GM19372 (cell line): Measurements from ENCODE around the gene HNRNPCL4.
"Not testable (repeated sequence)": the region's sequence is repeated elsewhere in the genome, so short reads cannot be mapped to it uniquely, and the experiment has no call there.

Experiments used
- ATAC-seq: cut with Tn5 transposase; IDR thresholded peaks from one replicate; pipeline ENCODE4 v1.9.1; 2021; ENCODE audit warnings: mild to moderate bottlenecking, low read depth, moderate library complexity; ENCODE audit not compliant: unreplicated experiment

HNRNPCL4 gene

GRCh38 chr1:13165531-13165930 is at the start of gene HNRNPCL4:
TSS of gene HNRNPCL4 (minus strand) at chr1:13165631. CDS start at chr1:13165467, 164 bp downstream.
- not testable (repeated sequence) for ATAC-seq

GRCh38 chr1:13208712-13209111 is 43.3 kb upstream of the HNRNPCL4 start:
- ATAC-seq = not testable (repeated sequence)

DNA sequence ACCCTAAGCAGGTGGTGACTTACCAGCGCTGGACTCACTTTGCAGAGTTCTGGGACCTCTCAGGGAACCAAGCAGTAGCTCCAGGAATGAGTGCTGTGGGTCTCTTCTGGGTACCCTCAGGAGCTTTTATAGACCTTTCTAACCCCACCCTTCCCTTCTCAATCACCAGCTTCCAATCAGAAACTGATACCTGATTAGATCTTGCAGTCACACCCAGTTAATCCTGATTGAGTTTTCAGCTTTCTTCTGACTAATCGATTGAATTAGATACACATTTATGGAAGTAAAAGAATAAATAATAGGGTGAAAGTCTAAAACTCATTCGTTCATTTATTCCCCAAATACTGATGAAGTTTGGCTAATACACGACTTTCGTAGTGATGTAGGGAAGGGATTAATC is 35.9 kb upstream of the HNRNPCL4 start, which contains the start of gene PRAMEF13:
TSS of gene PRAMEF13 (minus strand) at position 101 of the 400 bp plus-strand sequence. CDS start 1,820 bp downstream, outside the sequence.
- not testable (repeated sequence) for ATAC-seq

DNA sequence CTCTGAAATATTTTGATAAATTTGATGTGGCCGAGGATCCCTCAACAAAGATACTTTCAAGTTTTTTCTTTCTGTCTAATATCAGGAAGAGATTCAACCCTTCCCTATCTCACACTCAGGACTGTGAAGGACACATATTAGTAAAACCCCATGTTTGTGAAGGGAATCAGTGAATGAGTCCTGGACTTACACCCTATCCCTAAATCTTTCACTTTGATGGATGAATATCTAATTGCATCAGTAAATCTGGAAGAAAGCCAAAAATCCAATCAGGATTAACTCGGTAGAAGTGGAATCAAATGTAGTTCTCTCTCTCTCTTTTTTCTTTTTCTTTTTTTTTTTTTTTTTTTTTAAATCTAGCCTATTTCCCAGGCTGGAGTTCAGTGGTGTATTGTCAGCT is 6.1 kb upstream of the HNRNPCL4 start, which contains the start of gene PRAMEF9:
TSS of gene PRAMEF9 (plus strand) at position 301 of the 400 bp plus-strand sequence. CDS start 3,433 bp downstream, outside the sequence.
- ATAC-seq = not testable (repeated sequence)

DNA sequence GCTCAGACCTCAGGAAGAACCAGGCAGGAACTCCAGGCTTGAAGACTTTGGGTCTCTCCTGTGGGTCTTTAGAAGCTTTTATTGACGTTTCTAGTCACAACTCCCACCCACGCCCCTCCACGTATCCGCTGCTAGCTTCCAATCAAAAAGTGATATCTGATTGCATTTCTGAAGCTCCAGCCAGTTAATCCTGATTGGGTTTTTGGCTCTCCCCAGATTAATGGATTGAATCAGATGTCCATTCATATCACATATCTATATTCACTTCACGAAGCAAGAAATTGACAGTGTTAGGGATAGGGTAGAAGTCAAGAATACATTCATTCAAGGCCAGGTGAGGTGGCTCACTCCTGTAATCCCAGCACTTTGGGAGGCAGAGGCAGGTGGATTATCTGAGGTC is 9.5 kb downstream of the HNRNPCL4 start, which contains the start of gene PRAMEF26:
TSS of gene PRAMEF26 (minus strand) at position 101 of the 400 bp plus-strand sequence. CDS start 2,914 bp downstream, outside the sequence.
- ATAC-seq = not testable (repeated sequence)

DNA sequence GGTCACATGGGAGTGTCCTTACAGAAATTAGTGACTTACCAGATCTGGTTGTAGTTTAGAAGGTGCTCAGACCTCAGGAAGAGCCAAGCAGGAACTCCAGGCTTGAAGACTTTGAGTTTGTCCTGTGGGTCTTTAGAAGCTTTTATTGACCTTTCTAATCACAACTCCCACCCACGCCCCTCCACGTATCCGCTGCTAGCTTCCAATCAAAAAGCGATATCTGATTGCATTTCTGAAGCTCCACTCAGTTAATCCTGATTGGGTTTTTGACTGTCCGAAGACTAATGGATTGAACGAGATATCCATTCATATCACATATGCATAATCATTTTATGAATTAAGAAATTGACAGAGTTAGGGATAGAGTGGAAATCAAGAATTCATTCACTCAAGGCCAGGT is 48.7 kb downstream of the HNRNPCL4 start, which contains the start of gene HNRNPCL2:
TSS of gene HNRNPCL2 (minus strand) at position 101 of the 400 bp plus-strand sequence. CDS start 454 bp downstream, outside the sequence.
- ATAC-seq = not testable (repeated sequence)
